B cell (primary cell): ENCODE data around the gene MSH2. TPM values are rescaled to one million over a fixed set of nuclear protein-coding genes. Genes with fewer than 3 reads are reported as not detected.
"Not testable (repeated sequence)": the region's sequence is repeated elsewhere in the genome, so short reads cannot be mapped to it uniquely, and the experiment has no call there.

Experiments used
- ATAC-seq: fragments of 200-7000 bp; cut with Tn5 transposase; one replicate; pipeline ENCODE4 v1.10.0; 2021; ENCODE audit warnings: low read depth, mild to moderate bottlenecking, moderate number of reproducible peaks, moderate library complexity
- CTCF ChIA-PET: fragments of 350-600 bp; sonication (Branson Sonifier 250); formaldehyde crosslinking; loops from one replicate; lab custom pipeline; 2021; ENCODE audit warnings: antibody characterized with exemption, inconsistent platforms; lab: Charles Lee
- POLR2A ChIA-PET: fragments of 350-600 bp; sonication (Branson Sonifier 250); formaldehyde crosslinking; loops from one replicate; lab custom pipeline; 2021; ENCODE audit warnings: antibody characterized with exemption; lab: Charles Lee
- DNase-seq: peaks from one replicate; pipeline ENCODE4 v3.0.0; 2013
- H2AFZ ChIP-seq: 2 replicates; pipeline ENCODE4 v1.6.1; 2012; ENCODE audit warnings: mild to moderate bottlenecking, low read depth, low read length; ENCODE audit not compliant: insufficient read depth, poor library complexity, severe bottlenecking
- H3K27ac ChIP-seq, 2 donors: 1 replicate in 1 of 2; 2 replicates in 1 of 2; pipeline ENCODE4 v1.5.1; 2012 to 2013; ENCODE audit warnings: low read length in 2 of 2, mild to moderate bottlenecking in 2 of 2, moderate library complexity in 1 of 2
- H3K27me3 ChIP-seq, 4 experiments: fragments of 200-600 bp in 1 of 4; sonication (generic) in 1 of 4; replicated peaks in 1 of 4; 1 replicate in 2 of 4; 2 replicates in 2 of 4; pipeline versions ENCODE4 v1.6.1 to v1.7.0; 2013 to 2016; ENCODE audit warnings: low read length in 3 of 4, mild to moderate bottlenecking in 2 of 4, mixed read lengths in 1 of 4, moderate library complexity in 1 of 4; ENCODE audit not compliant: insufficient read depth in 4 of 4, control insufficient read depth in 3 of 4; ENCODE audit errors: control extremely low read depth in 1 of 4
- H3K36me3 ChIP-seq, 2 experiments: replicated peaks in 1 of 2; 1 replicate in 1 of 2; 2 replicates in 1 of 2; pipeline versions ENCODE4 v1.6.1 to v1.7.1; 2013; ENCODE audit warnings: low read length in 1 of 2; ENCODE audit not compliant: insufficient read depth in 2 of 2, control insufficient read depth in 1 of 2; ENCODE audit errors: control extremely low read depth in 1 of 2, extremely low read depth in 1 of 2
- H3K4me1 ChIP-seq, 2 donors: fragments of 200-600 bp in 1 of 2; sonication (generic) in 1 of 2; 1 replicate in 1 of 2; 2 replicates in 1 of 2; pipeline versions ENCODE4 v1.5.1 to v1.6.1; 2013 to 2017; ENCODE audit warnings: low read length in 2 of 2; ENCODE audit not compliant: control insufficient read depth in 2 of 2, insufficient read depth in 2 of 2
- H3K4me2 ChIP-seq: replicated peaks from 2 replicates; pipeline ENCODE3; 2012; ENCODE audit warnings: mild to moderate bottlenecking, low read depth, low read length; ENCODE audit not compliant: poor library complexity, severe bottlenecking
- H3K4me3 ChIP-seq, 5 experiments: fragments of 200-600 bp in 1 of 5; sonication (generic) in 1 of 5; 1 replicate in 3 of 5; 2 replicates in 2 of 5; pipeline versions ENCODE4 v1.5.1 to v1.7.0; 2011 to 2016; ENCODE audit warnings: low read length in 4 of 5, mild to moderate bottlenecking in 4 of 5, low read depth in 2 of 5, control low read depth in 1 of 5, moderate library complexity in 1 of 5; ENCODE audit not compliant: insufficient read depth in 1 of 5; ENCODE audit errors: control extremely low read depth in 1 of 5, extremely low read depth in 1 of 5
- H3K79me2 ChIP-seq: fragments of 200-600 bp; sonication (generic); one replicate; pipeline ENCODE4 v1.6.0; 2016; ENCODE audit warnings: low read length; ENCODE audit not compliant: control insufficient read depth, insufficient read depth
- H3K9ac ChIP-seq: fragments of 200-600 bp; sonication (generic); 2 replicates; pipeline ENCODE4 v1.6.1; 2017; ENCODE audit warnings: mild to moderate bottlenecking, low read length, moderate library complexity
- H3K9me3 ChIP-seq, 3 donors: one replicate each; pipeline versions ENCODE4 v1.6.1 to v1.7.1; 2013; ENCODE audit warnings: low read length in 2 of 3; ENCODE audit not compliant: control insufficient read depth in 2 of 3, insufficient read depth in 1 of 3; ENCODE audit errors: control extremely low read depth in 1 of 3
- H4K20me1 ChIP-seq: 2 replicates; pipeline ENCODE4 v1.6.0; 2012; ENCODE audit warnings: mild to moderate bottlenecking, low read length; ENCODE audit not compliant: insufficient read depth, control insufficient read depth, poor library complexity, severe bottlenecking
- H3K27ac Mint-ChIP-seq: one replicate; pipeline ENCODE4 v1.8.0; 2021; ENCODE audit warnings: mixed read lengths
- H3K27me3 Mint-ChIP-seq: one replicate; pipeline ENCODE4 v1.8.0; 2021; ENCODE audit warnings: mixed read lengths
- H3K4me1 Mint-ChIP-seq: one replicate; pipeline ENCODE4 v1.8.0; 2021; ENCODE audit warnings: mixed read lengths
- H3K4me3 Mint-ChIP-seq: one replicate; pipeline ENCODE4 v1.8.0; 2021; ENCODE audit warnings: mixed read lengths
- H3K9me3 Mint-ChIP-seq: one replicate; pipeline ENCODE4 v1.8.0; 2022; ENCODE audit warnings: mixed read lengths; ENCODE audit not compliant: insufficient read depth
- CTCF ChIP-seq: fragments of 200-600 bp; IDR thresholded peaks from one replicate; pipeline ENCODE4 v1.8.0; 2022; ENCODE audit warnings: antibody characterized with exemption, mild to moderate bottlenecking
- EZH2 ChIP-seq: IDR thresholded peaks from 2 replicates; pipeline ENCODE4 v1.6.1; 2012; ENCODE audit warnings: borderline replicate concordance, low read depth, mild to moderate bottlenecking, moderate library complexity, low read length; ENCODE audit not compliant: insufficient read depth, poor library complexity, severe bottlenecking
- WGBS: methylation state at CpG from one replicate; pipeline ENCODE4 v1.1.5; 2013; ENCODE audit warnings: missing lambda C conversion rate; ENCODE audit not compliant: insufficient coverage; 5-methylcytosine and 5-hydroxymethylcytosine counted together
- intact Hi-C: fragments of 100-400 bp; cut with micrococcal nuclease; formaldehyde crosslinking; loops from one replicate; pipeline ENCODE4 v1.10.0; 2022
- polyA plus RNA-seq: library from polyadenylated mRNA; depleted of rRNA; stranded (reverse); fragments of >200 nt; gene quantifications from 2 replicates; pipeline ENCODE4 v1.2.3, GENCODE V29; 2012
- total RNA-seq, 2 donors: library from RNA; stranded (reverse); fragments of 120-200 nt in 1 of 2; gene quantifications; 1 replicate in 1 of 2; 2 replicates in 1 of 2; pipeline versions ENCODE4 v1.2.3 to v1.2.4, GENCODE V29; 2013 to 2022

Gene MSH2
- total and polyA plus RNA-seq, 2 donors (not counting 1 experiment from before 2014, with no cell fraction given): 7.4 to 21.9 TPM

GRCh38 chr2:47426786-47427185 lies 23.8 kb downstream of the MSH2 start:
- CTCF ChIA-PET: interaction anchor here (1.2 kb wide), 1 partner anchor 11 kb away, joined by 6 read pairs; no protein-coding TSS in a partner anchor

GRCh38 chr2:47429795-47430194 lies 26.8 kb downstream of the MSH2 start:
- H3K9me3 ChIP-seq: no peaks in the 10 kb centered on the region
- no peak for TF ChIP-seq CTCF
- TF ChIP-seq EZH2: no peak
- CTCF ChIA-PET: no interaction called here

More at GRCh38 chr2:47426786-47427185, 23.8 kb downstream of the MSH2 start:
- H3K9ac ChIP-seq: no peak overlapping the region
- H3K9me3 Mint-ChIP-seq: no peaks in the 10 kb centered on the region
- H4K20me1 ChIP-seq: no peaks in the 10 kb centered on the region
- DNase-seq (no peak), ATAC-seq (no peak)
- no peak overlapping the region for H3K4me2 ChIP-seq
- H3K27ac Mint-ChIP-seq: no peak overlapping the region
- no peak overlapping the region for H3K4me3 Mint-ChIP-seq
- H3K4me1 Mint-ChIP-seq: no peaks in the 10 kb centered on the region
- H3K9me3 ChIP-seq: no peaks in the 10 kb centered on the region
- peaks cover 0 to 20% of the 10 kb centered on the region in 2 experiments for H3K36me3 ChIP-seq
- no peaks in the 10 kb centered on the region for H3K27me3 ChIP-seq
- no peak overlapping the region for H3K4me3 ChIP-seq
- no peaks in the 10 kb centered on the region for H3K79me2 ChIP-seq
- H3K27ac ChIP-seq: no peak overlapping the region
- H2AFZ ChIP-seq: no peak overlapping the region
- intact Hi-C loops: no loop called here
- no peaks in the 10 kb centered on the region for H3K4me1 ChIP-seq
- POLR2A ChIA-PET: interaction anchor here (0.6 kb wide), 1 partner anchor 91 kb away, joined by 3 read pairs; no protein-coding TSS in a partner anchor
- H3K27me3 Mint-ChIP-seq: no peaks in the 10 kb centered on the region
- TF ChIP-seq CTCF (no peak), EZH2 (no peak)
- 100% methylated on average over 2 of the region's 4 CpGs for WGBS

GRCh38 chr2:47433006-47433405 lies 30.1 kb downstream of the MSH2 start:
- H3K4me1 Mint-ChIP-seq, H4K20me1 ChIP-seq, POLR2A ChIA-PET, H3K4me3 Mint-ChIP-seq, ATAC-seq, H3K27me3 Mint-ChIP-seq, H3K9ac ChIP-seq, intact Hi-C loops, H3K9me3 Mint-ChIP-seq, H2AFZ ChIP-seq, DNase-seq, H3K79me2 ChIP-seq, H3K27me3 ChIP-seq, H3K4me3 ChIP-seq, H3K4me1 ChIP-seq, H3K9me3 ChIP-seq, CTCF ChIA-PET, H3K4me2 ChIP-seq, H3K27ac ChIP-seq, H3K27ac Mint-ChIP-seq: not testable (repeated sequence)
- WGBS: 100% methylated on average over 3 of the region's 32 CpGs
- peaks cover 0 to 13% of the 10 kb centered on the region in 2 experiments for H3K36me3 ChIP-seq

More at GRCh38 chr2:47429795-47430194, 26.8 kb downstream of the MSH2 start:
- no peaks in the 10 kb centered on the region for H3K27me3 Mint-ChIP-seq
- ATAC-seq (no peak), DNase-seq (no peak)
- intact Hi-C loops: no loop called here
- H3K4me2 ChIP-seq: no peak overlapping the region
- H4K20me1 ChIP-seq: no peaks in the 10 kb centered on the region
- H3K27ac Mint-ChIP-seq: no peak overlapping the region
- no peak overlapping the region for H3K9ac ChIP-seq
- no peak overlapping the region for H3K27ac ChIP-seq
- no peak overlapping the region for H3K4me3 Mint-ChIP-seq
- POLR2A ChIA-PET: no interaction called here
- H3K27me3 ChIP-seq: no peaks in the 10 kb centered on the region
- no peak overlapping the region for H2AFZ ChIP-seq
- H3K4me3 ChIP-seq: no peak overlapping the region
- H3K79me2 ChIP-seq: no peaks in the 10 kb centered on the region
- WGBS: 95% methylated on average over 2 of the region's 6 CpGs
- no peaks in the 10 kb centered on the region for H3K9me3 Mint-ChIP-seq
- no peaks in the 10 kb centered on the region for H3K4me1 ChIP-seq
- H3K36me3 ChIP-seq: peaks cover 0 to 17% of the 10 kb centered on the region in 2 experiments
- H3K4me1 Mint-ChIP-seq: no peaks in the 10 kb centered on the region
